ENCODE results near the gene LRGUK.
"Not testable (repeated sequence)": the region's sequence is repeated elsewhere in the genome, so short reads cannot be mapped to it uniquely, and the experiment has no call there.

The LRGUK gene

GRCh38 chr7:134293002-134293740 is 166.0 kb downstream of the LRGUK start:
- H3K4me3 ChIP-seq (ENCODE audit: low read length) = no peak overlapping the region
- TF ChIP-seq CTCF (IDR thresholded peaks at IDR 0.05; ENCODE audit: insufficient read depth, low read depth, low read length, missing control alignments) = no peak
- no peak for DNase-seq (ENCODE audit: low read depth)

DNA sequence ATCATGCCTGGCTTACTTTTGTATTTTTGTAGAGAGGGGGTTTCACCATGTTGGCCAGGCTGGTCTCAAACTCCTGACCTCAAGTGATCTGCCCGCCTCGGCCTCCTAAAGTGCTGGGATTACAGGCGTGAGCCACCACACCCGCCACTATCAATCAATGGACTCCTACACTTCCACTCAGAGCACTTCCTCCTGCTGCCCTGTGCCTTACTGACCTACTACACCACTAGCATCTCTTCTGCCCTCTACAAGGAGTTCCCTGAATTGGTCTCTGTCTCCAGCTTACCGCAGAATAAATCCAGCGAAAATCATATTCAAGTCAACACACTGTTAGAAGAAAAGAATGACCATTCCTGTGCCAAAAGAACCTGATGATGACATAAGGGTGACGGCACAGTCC is 168.8 kb downstream of the LRGUK start:
- DNase-seq (ENCODE audit: low read depth); H3K4me3 ChIP-seq (ENCODE audit: low read length): not testable (repeated sequence)

DNA sequence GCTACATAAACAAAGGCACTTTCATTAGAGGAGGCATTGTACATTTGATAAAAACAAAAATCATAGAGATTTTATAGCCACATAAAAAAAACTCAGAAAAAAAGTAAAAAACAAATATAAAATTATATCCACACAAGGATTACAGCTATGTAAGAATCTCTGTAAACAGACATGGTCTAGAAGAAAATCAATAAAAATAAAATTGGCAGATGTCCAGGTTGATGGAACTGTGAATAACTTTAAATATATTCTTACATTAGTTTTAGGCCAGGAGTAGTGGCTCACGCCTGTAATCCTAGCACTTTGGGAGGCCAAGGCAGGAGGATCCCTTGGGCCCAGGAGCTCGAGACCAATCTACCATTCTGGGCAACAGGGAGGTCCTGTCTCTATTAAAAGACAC is 170.3 kb downstream of the LRGUK start:
- H3K4me3 ChIP-seq (ENCODE audit: low read length) = no peak overlapping the region
- no peak for TF ChIP-seq CTCF (IDR thresholded peaks at IDR 0.05; ENCODE audit: insufficient read depth, low read depth, low read length, missing control alignments)
- DNase-seq (ENCODE audit: low read depth) = no peak

DNA sequence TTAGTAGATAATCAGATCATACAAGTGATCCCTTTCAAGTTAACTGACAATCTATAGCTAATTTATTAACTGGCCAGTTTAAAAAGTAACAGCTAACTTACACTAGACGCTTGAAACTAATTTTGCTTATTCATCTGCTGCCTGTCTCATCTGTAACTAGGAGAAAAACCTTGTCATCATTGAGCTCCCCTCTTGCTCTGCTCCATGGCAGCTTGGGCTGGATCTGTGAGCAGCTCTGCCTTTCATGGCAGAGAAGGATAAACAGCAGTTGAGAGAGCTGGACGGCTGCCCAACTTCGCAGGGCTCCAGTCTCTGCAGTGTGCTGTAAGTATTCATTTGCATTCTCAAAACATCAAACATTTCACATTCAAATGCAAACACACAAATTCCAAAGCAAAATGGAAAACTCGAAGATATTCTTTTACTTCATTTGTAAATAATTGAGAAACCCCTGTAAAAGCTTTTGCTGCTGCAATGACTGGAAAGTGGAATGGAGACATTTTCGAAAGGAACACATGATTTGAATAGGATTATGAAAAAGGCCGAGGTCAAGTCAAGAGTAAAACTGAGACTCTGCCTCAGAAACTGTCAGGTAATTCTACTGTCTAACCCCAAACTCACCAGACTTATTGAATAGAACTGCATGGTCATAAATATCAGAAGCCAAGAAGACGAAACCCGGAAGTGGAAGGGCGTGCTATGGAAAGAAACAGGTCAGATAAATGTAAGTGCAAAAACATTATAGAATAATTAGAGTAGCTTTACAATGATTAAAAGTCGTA is 172.0 kb downstream of the LRGUK start:
- no peak for TF ChIP-seq CTCF (IDR thresholded peaks at IDR 0.05; ENCODE audit: insufficient read depth, low read depth, low read length, missing control alignments)
- no peak for DNase-seq (ENCODE audit: low read depth)
- H3K4me3 ChIP-seq (ENCODE audit: low read length) = no peak overlapping the region

DNA sequence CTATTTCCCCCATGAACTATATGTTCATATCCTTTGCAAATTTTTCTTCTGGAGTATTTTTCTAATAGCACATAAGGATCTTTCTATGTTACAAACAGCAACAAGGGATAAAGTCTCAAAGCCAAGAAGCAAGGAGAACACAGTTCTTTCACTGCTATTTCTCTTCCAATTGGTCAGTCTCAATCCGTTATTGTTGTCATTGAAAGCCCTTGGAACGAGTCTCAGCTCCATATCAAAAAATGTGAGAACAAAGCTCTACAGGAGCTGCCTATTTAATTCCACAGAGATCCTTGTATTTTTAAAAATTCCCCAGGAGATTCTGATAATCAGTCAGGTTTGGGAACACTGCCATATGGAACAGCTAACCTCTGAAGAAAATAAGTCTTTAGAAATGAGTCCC is 173.8 kb downstream of the LRGUK start:
- DNase-seq (ENCODE audit: low read depth) = no peak
- no peak for TF ChIP-seq CTCF (IDR thresholded peaks at IDR 0.05; ENCODE audit: insufficient read depth, low read depth, low read length, missing control alignments)
- no peak overlapping the region for H3K4me3 ChIP-seq (ENCODE audit: low read length)

GRCh38 chr7:134301592-134301991 is 174.5 kb downstream of the LRGUK start:
- no peak for TF ChIP-seq CTCF (IDR thresholded peaks at IDR 0.05; ENCODE audit: insufficient read depth, low read depth, low read length, missing control alignments)
- no peak for DNase-seq (ENCODE audit: low read depth)
- no peak overlapping the region for H3K4me3 ChIP-seq (ENCODE audit: low read length)

DNA sequence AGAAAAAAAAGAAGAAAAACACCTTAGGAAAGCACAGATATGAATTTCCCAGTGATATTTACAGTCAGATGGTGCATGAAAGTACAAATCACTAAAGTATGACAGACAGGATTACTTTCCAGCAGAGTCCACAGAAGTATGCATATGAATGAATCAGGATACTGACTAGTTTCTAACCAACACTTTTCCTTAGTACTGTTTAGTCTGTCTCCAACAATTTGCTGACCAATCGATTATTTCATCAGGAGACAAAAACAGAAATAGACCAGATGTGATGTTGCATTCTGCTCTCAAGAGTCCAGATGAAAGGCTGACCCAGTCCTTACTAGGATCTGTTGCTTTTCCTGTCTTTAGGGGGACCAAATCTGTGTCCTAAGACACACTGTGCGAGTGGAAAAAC is 175.0 kb downstream of the LRGUK start:
- H3K4me3 ChIP-seq (ENCODE audit: low read length) = no peak overlapping the region
- no peak for TF ChIP-seq CTCF (IDR thresholded peaks at IDR 0.05; ENCODE audit: insufficient read depth, low read depth, low read length, missing control alignments)
- peak; percentile 4 for DNase-seq (ENCODE audit: low read depth)
